NCI-H2081 (cell line): ENCODE measurements around the gene MEGF11.
"Not testable (repeated sequence)": the region's sequence is repeated elsewhere in the genome, so short reads cannot be mapped to it uniquely, and the experiment has no call there.

Experiments
- DNase-seq, 2 experiments: peaks; one replicate each; lab custom pipeline; 2025; lab: John Stamatoyannopoulos, UW

Gene MEGF11

DNA sequence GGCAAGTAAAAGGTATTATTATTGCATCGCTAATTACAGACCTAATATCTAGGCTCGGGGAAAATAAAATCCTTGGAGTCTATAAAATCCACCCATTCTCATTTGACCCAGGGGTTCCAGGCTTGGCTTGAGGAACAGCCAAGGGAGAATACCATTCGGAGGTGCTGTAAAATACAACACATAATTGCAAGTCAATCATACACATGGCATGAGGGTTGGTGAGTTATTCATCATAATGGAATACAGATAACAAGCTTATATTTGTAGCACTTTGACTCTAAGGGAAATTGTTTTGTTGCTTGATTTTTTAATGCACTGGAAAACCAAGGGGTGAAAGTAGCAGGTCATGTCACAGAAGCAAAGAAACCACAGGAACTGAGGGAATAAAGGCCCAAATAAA lies 23.0 kb upstream of the MEGF11 start:
- no peak for DNase-seq

DNA sequence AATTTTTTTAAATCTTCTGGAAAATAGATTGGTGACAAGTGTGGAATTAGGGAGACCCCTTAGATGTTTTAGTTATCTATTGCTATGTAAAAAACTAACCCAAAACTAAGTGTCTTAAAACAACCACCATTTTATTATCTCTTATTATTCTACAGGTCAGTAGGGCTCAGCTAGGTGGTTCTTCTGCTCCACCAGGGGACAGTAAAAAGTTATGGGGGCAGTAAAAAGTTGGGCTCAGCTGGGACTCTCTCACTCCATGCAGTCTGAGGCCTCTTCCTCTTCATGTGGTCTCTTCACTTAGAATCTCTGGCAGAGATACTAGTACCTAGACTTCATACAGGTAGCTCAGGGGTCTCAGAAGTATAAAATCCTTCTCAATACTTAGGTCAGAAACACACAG lies 21.8 kb upstream of the MEGF11 start:
- DNase-seq, result no peak

GRCh38 chr15:66270932-66271331 lies 17.4 kb upstream of the MEGF11 start:
- no peak for DNase-seq

DNA sequence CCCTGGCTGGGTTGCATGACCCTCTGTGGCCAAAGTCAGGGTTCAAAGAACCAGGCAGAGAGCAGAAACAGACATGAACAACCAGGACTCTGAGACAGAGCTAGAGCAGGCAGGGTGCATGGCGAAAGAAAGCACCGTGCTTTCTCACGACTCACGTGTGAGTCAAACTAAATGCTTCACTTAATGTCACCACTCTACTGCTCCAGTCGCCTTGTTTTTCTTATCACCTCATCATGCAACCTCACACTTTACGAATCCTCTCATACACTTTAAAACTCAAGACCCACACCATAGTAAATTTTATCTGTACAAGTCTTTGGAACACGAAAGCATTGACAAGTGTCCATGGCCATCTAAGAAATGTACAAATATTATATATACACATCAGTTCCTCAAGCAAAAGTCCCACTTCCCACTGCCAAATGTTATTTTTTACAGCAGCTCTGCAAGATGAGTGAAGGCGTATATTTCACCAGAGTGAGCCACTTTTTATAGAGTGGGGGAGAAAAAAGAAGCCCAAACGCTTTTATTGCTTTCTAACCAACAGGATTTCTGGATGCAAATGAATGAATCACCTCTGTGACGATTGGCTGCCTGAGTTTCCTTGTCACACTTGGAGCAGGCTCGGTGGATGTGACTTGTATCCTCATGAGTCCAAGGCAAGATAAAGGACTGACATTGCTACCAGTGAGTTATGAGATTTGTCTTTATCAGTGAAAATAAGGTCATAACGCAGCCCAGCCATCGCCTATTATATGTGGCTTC lies 16.0 kb upstream of the MEGF11 start:
- DNase-seq, result peak in 1 of 2 experiments; percentile 24

GRCh38 chr15:66264859-66265513 lies 11.4 kb upstream of the MEGF11 start:
- DNase-seq, result no peak

DNA sequence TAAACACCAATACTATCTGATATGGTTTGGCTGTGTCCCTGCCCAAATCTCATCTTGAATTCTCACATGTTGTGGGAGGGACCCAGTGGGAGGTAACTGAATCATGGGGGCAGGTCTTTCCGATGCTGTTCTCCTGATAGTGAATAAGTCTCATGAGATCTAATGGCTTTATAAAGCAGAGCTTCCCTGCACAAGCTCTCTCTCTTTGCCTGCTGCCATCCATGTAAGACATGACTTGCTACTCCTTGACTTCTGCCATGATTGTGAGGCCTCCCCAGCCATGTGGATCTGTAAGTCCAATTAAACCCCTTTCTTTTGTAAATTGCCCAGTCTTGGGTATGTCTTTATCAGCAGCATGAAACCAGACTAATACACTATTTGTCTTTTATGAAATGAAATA lies 9.3 kb upstream of the MEGF11 start:
- not testable (repeated sequence) for DNase-seq

GRCh38 chr15:66261056-66261455 lies 7.5 kb upstream of the MEGF11 start:
- DNase-seq, result peak in 1 of 2 experiments; percentile 70

- no peak for DNase-seq
Measured at GRCh38 chr15:66256692-66257091, 3.1 kb upstream of the MEGF11 start.

GRCh38 chr15:66254951-66255676 lies 1.6 kb upstream of the MEGF11 start:
- DNase-seq, result no peak

DNA sequence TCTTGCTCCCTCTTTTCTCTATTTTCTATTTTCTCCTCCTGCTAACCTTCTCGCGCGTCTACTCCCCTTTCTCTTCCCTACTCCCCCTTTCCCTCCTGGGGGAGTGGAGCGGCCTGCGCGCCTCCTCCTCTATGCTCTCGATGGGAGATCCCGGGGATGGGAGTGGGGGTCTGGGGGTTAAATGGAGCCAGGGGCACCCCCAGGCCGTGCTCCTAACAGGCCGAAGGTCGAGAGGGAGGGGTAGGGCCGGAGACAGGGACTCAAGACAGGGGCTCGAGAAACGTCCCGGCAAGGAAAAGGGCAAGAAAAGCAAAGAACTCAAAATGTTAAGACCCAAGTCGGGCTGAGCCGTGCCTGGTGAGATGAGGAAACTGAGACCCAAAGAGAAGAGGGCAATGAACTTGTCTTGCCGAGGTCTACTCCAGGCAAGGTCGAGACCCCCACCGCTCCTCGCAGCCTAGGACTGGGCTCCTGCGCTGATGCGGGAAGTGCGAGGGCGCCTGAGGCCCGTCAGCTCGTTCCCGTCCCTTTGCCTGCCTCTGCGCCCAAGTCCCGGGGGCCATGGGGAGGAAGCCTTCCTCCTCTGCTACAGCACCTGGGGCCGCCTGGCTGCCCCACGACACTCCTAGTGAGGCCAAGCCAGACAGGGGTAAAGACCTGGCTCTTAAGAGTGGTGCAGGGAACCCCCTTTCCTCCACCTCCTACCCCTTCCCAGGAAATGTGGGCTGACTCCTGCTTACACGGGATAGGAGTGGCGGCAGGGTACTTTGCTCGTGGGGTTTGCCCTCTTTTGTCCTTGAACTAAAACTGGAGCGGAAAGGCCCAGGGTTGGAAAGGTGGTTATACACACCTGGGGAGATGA lies 770 bp upstream of the MEGF11 start:
- no peak for DNase-seq

GRCh38 chr15:66252685-66253417 lies 699 bp downstream of the MEGF11 start:
- peak; percentile 29 to 63 for DNase-seq

GRCh38 chr15:66251790-66252684 lies 1.5 kb downstream of the MEGF11 start:
- DNase-seq, result peak; percentile 68 to 70

DNA sequence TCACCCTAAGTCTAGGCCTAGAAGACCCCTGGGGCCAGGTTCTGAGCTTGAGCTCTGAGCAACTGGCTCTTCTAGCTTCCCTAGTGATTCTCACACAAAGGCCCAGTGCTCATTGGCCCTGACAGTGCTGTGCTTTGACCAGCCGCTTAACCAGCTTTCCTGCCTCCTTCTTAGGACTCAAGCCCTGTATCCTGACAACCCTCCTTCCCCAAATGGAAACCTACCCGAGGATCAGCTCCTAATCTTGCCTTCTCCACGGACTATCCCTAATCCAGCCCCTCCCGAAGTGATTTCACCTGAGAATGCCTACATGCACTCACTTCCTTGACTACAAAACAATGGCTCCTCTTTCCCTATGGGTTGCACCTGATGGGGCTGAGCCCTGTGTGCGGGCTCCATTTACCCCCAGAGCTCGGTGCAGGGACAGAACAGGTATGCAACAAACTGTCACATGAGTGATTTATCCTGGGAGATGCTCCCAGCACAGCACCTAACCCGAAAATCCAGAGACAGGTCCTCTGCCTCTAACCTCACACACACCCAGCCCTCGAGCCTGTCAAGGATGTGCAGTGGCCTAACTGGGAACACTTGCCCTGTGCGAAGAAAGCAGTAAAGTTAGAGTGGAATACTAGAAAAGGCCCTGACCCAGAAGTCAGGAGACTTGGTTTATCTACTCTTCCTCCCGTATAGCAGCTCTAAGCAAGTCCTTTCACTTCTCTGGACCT lies 2.3 kb downstream of the MEGF11 start:
- peak in 1 of 2 experiments; percentile 32 for DNase-seq

- DNase-seq, result peak; percentile 24 to 49
Measured at GRCh38 chr15:66249605-66250174, 3.9 kb downstream of the MEGF11 start.

- no peak for DNase-seq
Measured at GRCh38 chr15:66246937-66247336, 6.6 kb downstream of the MEGF11 start.

DNA sequence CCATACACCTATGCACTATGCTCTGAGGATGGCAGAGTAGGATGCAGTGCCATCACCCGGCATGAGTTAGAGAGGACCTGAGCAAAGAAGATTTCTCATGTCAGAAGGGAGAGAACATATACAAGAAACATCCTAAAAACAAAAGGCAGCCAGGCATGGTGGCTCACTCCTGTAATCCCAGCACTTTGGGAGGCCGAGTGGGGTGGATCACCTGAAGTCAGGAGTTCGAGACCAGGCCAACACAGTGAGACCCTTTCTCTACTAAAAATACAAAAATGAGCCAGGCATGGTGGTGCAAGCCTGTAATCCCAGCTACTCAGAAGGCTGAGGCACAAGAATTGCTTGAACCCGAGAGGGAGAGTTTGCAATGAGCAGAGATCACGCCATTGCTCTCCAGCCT lies 7.7 kb downstream of the MEGF11 start:
- DNase-seq, result not testable (repeated sequence)

DNA sequence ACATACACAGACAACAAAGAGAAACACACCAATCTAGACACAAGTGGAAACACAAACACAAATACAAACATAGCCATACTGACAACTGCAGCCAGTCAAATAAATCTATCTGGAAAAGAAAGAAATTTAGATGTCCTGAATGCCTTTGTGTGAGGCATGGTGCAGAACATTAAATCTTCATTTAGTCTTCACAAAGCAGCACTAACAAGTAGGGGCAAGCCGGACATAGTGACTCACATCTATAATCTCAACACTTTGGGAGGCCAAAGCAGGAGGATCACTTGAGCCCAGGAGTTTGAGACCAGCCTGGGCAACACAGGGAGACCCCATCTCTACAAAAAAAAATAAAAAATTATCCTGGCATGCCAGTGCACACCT lies 11.7 kb downstream of the MEGF11 start:
- DNase-seq, result no peak

- no peak for DNase-seq
Measured at GRCh38 chr15:66241087-66241907, 12.3 kb downstream of the MEGF11 start.
